SK-N-SH treated with all-trans-retinoic acid at 6 μM for 48 hours (cell line): ENCODE measurements around the gene GPR150.
"Not testable (repeated sequence)": the region's sequence is repeated elsewhere in the genome, so short reads cannot be mapped to it uniquely, and the experiment has no call there.

Experiments used
- ATAC-seq: fragments of 200-7000 bp; cut with Tn5 transposase; 3 replicates; pipeline ENCODE4 v1.9.1; 2020; ENCODE audit warnings: mild to moderate bottlenecking, moderate library complexity
- ARNTL ChIP-seq: fragments of 450-650 bp; formaldehyde crosslinking; IDR thresholded peaks from 2 replicates; pipeline ENCODE4 v1.5.0; 2020; ENCODE audit warnings: low read depth, mild to moderate bottlenecking, moderate library complexity, borderline replicate concordance
- BACH2 ChIP-seq: fragments of 250-450 bp; sonication (Bioruptor Pico); IDR thresholded peaks from 2 replicates; pipeline ENCODE4 v1.9.0; 2021; ENCODE audit warnings: mild to moderate bottlenecking, borderline replicate concordance
- CSDC2 ChIP-seq: fragments of 250-450 bp; sonication (Bioruptor Pico); IDR thresholded peaks from 2 replicates; pipeline ENCODE4 v1.5.0; 2020; ENCODE audit warnings: mild to moderate bottlenecking, moderate library complexity
- GLIS3 ChIP-seq: fragments of 250-450 bp; sonication (Bioruptor Pico); IDR thresholded peaks from 2 replicates; pipeline ENCODE4 v1.5.0; 2020; ENCODE audit warnings: mild to moderate bottlenecking, moderate library complexity
- ISL1 ChIP-seq: fragments of 250-450 bp; sonication (Bioruptor Pico); IDR thresholded peaks from 2 replicates; pipeline ENCODE4 v2.1.2; 2022; ENCODE audit warnings: mild to moderate bottlenecking, moderate library complexity
- OSR1 ChIP-seq: fragments of 250-450 bp; sonication (Bioruptor Pico); IDR thresholded peaks from 2 replicates; pipeline ENCODE4 v1.8.0; 2022; ENCODE audit warnings: moderate library complexity, mild to moderate bottlenecking, inconsistent platforms
- RARB ChIP-seq: fragments of 250-450 bp; sonication (Bioruptor Pico); IDR thresholded peaks from 2 replicates; pipeline ENCODE4 v1.8.0; 2021; ENCODE audit warnings: mild to moderate bottlenecking, moderate library complexity
- SNAI2 ChIP-seq: fragments of 250-450 bp; sonication (Bioruptor Pico); IDR thresholded peaks from 2 replicates; pipeline ENCODE4 v1.5.0; 2020; ENCODE audit warnings: mild to moderate bottlenecking, moderate library complexity
- TCF4 ChIP-seq: fragments of 250-450 bp; sonication (Bioruptor Pico); IDR thresholded peaks from 2 replicates; pipeline ENCODE4 v1.8.0; 2021; ENCODE audit warnings: mild to moderate bottlenecking, moderate library complexity, borderline replicate concordance
- TOX ChIP-seq: fragments of 250-450 bp; sonication (Bioruptor Pico); IDR thresholded peaks from 2 replicates; pipeline ENCODE4 v1.8.0; 2021; ENCODE audit warnings: mild to moderate bottlenecking, moderate library complexity, borderline replicate concordance
- ZC3H10 ChIP-seq: fragments of 250-450 bp; sonication (Bioruptor Pico); IDR thresholded peaks from 2 replicates; pipeline ENCODE4 v1.5.1; 2021; ENCODE audit warnings: mild to moderate bottlenecking, moderate library complexity
- ZFP3 ChIP-seq: fragments of 250-450 bp; sonication (Bioruptor Pico); IDR thresholded peaks from 2 replicates; pipeline ENCODE4 v1.5.0; 2020; ENCODE audit warnings: mild to moderate bottlenecking, moderate library complexity
- ZFP30 ChIP-seq: fragments of 450-650 bp; formaldehyde crosslinking; IDR thresholded peaks from 2 replicates; pipeline ENCODE4 v1.5.0; 2022; ENCODE audit warnings: mild to moderate bottlenecking, moderate library complexity
- ZNF70 ChIP-seq: fragments of 450-650 bp; formaldehyde crosslinking; IDR thresholded peaks from 2 replicates; pipeline ENCODE4 v1.5.0; 2020; ENCODE audit warnings: mild to moderate bottlenecking, moderate library complexity
- ZNF8 ChIP-seq: fragments of 450-650 bp; formaldehyde crosslinking; IDR thresholded peaks from 2 replicates; pipeline ENCODE4 v1.5.0; 2020; ENCODE audit warnings: mild to moderate bottlenecking, moderate library complexity
- TF ChIP-seq, protein P1 (sequence below): fragments of 250-450 bp; sonication (Bioruptor Pico); IDR thresholded peaks from 2 replicates; pipeline ENCODE4 v1.8.0; 2021; ENCODE audit warnings: low read depth, mild to moderate bottlenecking, moderate library complexity, borderline replicate concordance
- TF ChIP-seq, protein P2 (sequence below): fragments of 250-450 bp; sonication (Bioruptor Pico); IDR thresholded peaks from 2 replicates; pipeline ENCODE4 v1.8.0; 2020; ENCODE audit warnings: mild to moderate bottlenecking, moderate library complexity, borderline replicate concordance
- TF ChIP-seq, protein P3 (sequence below): fragments of 250-450 bp; sonication (Bioruptor Pico); IDR thresholded peaks from 2 replicates; pipeline ENCODE4 v1.5.1; 2020; ENCODE audit warnings: low read depth, mild to moderate bottlenecking, moderate library complexity

The GPR150 gene

DNA sequence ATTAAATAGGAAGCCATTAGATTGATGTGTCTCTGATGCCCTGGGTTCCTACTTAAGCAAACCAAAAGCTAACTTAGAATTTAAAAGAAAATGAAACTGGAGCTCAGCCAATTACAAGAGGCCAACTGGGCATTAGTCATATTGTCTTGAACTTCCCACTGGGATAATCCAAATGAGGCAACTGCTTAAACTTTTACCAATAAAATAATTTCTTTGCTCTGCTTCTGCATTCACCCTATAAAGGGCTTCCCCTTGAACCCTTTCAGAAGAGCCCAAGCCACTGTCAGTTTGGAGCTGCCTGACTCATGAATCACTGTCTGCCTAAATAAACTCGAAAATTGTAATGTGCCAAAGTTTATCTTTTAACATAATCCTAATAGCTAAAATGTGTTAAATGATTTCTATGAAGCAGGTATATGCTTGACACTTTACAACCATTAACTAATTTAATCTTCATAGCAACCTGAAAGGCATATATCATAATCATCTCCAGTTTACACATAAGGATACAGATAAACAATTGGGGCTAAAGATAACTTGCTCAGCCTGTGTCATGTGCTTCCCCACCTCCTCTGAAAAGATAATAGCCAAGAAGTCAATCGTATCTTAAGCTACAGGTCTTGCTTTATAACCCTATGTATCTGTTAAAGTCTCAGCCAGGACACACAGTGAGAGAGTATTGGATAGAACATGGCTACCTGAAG is 11.5 kb downstream of the GPR150 start:
- peak; percentile 68 for ATAC-seq
- TF ChIP-seq ZFP3 (CRISPR knock-in tag), result no peak
- no peak for TF ChIP-seq ZNF70 (CRISPR knock-in tag)
- no peak for TF ChIP-seq TOX (CRISPR knock-in tag)
- no peak for TF ChIP-seq ZFP30 (CRISPR knock-in tag)
- TF ChIP-seq, protein P1, sequence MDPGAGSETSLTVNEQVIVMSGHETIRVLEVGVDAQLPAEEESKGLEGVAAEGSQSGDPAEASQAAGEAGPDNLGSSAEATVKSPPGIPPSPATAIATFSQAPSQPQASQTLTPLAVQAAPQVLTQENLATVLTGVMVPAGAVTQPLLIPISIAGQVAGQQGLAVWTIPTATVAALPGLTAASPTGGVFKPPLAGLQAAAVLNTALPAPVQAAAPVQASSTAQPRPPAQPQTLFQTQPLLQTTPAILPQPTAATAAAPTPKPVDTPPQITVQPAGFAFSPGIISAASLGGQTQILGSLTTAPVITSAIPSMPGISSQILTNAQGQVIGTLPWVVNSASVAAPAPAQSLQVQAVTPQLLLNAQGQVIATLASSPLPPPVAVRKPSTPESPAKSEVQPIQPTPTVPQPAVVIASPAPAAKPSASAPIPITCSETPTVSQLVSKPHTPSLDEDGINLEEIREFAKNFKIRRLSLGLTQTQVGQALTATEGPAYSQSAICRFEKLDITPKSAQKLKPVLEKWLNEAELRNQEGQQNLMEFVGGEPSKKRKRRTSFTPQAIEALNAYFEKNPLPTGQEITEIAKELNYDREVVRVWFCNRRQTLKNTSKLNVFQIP, result no peak

DNA sequence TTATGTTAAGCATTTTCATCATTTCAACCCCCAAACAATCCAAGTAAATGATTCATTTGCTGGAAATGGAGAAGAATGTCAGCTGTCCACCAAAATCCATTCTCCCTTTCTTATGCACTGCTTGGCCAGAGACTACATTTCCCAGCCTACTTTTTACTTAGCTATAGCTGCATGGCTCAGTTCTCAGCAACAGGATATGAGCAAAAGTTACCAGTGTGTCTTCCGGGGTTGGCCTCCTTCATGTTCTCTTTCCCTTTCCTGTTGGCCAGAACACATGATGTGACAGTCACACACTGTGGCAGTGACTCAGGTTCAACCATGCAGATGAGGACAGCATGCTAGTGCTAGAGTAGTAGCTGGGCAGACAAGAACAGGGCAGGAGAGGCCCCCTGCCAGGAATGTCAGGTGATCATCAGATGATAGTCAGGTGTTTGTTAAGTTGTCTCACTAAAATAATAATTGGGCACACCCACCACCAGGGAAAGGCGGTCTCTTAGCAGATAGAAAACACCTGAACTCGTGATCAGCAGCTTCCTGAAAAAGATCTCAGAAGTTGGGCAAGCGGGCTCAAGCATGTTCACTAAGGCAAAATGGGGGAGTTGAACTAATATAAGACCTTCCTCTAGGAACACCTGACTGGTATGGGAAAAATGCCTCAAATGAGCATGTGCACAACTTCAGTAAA is 12.2 kb downstream of the GPR150 start:
- peak; percentile 73 for ATAC-seq
- TF ChIP-seq, protein P2, sequence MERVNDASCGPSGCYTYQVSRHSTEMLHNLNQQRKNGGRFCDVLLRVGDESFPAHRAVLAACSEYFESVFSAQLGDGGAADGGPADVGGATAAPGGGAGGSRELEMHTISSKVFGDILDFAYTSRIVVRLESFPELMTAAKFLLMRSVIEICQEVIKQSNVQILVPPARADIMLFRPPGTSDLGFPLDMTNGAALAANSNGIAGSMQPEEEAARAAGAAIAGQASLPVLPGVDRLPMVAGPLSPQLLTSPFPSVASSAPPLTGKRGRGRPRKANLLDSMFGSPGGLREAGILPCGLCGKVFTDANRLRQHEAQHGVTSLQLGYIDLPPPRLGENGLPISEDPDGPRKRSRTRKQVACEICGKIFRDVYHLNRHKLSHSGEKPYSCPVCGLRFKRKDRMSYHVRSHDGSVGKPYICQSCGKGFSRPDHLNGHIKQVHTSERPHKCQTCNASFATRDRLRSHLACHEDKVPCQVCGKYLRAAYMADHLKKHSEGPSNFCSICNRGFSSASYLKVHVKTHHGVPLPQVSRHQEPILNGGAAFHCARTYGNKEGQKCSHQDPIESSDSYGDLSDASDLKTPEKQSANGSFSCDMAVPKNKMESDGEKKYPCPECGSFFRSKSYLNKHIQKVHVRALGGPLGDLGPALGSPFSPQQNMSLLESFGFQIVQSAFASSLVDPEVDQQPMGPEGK (CRISPR knock-in tag), result no peak
- TF ChIP-seq ARNTL (CRISPR knock-in tag) (no peak), BACH2 (CRISPR knock-in tag) (no peak), OSR1 (CRISPR knock-in tag) (no peak), TOX (CRISPR knock-in tag) (no peak), RARB (CRISPR knock-in tag) (no peak), ZFP3 (CRISPR knock-in tag) (no peak)
- TF ChIP-seq, protein P3, sequence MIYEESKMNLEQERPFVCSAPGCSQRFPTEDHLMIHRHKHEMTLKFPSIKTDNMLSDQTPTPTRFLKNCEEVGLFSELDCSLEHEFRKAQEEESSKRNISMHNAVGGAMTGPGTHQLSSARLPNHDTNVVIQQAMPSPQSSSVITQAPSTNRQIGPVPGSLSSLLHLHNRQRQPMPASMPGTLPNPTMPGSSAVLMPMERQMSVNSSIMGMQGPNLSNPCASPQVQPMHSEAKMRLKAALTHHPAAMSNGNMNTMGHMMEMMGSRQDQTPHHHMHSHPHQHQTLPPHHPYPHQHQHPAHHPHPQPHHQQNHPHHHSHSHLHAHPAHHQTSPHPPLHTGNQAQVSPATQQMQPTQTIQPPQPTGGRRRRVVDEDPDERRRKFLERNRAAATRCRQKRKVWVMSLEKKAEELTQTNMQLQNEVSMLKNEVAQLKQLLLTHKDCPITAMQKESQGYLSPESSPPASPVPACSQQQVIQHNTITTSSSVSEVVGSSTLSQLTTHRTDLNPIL (CRISPR knock-in tag), result no peak
- TF ChIP-seq, all 23 proteins: peak for 0

DNA sequence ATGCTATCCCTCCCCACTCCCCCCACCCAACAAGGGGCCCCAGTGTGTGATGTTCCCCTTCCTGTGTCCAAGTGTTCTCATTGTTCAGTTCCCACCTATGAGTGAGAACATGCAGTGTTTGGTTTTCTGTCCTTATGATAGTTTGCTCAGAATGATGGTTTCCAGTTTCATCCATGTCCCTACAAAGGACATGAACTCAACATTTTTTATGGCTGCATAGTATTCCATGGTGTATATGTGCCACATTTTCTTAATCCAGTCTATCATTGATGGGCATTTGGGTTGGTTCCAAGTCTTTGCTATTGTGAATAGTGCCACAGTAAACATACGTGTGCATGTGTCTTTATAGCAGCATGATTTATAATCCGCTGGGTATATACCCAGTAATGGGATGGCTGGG is 13.1 kb downstream of the GPR150 start:
- not testable (repeated sequence) for ATAC-seq

DNA sequence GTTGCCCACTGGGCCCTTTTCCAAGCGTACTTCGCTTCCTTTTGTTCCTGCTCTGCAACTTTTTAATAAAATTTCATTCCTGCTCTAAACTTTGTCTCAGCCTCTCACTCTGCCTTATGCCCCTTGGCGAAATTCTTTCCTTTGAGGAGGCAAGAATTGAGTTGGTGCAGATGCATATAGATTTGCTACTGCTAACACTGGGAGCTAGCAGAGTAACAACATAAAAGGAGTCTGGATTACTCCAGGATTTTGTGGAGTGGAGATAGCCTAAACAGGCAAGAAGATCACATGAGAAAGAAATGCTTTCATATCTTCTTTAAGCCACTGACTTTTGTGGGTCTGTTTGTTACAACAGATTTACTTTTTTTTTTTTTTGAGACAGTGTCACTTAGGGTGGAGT is 13.8 kb downstream of the GPR150 start:
- ATAC-seq, result no peak
- TF ChIP-seq BACH2 (CRISPR knock-in tag) (no peak), CSDC2 (CRISPR knock-in tag) (no peak), ZNF8 (no peak), OSR1 (CRISPR knock-in tag) (no peak), ISL1 (CRISPR knock-in tag) (no peak), ZNF70 (CRISPR knock-in tag) (no peak), SNAI2 (CRISPR knock-in tag) (no peak), GLIS3 (CRISPR knock-in tag) (no peak), RARB (CRISPR knock-in tag) (no peak), TCF4 (CRISPR knock-in tag) (no peak), ZC3H10 (CRISPR knock-in tag) (no peak)
- TF ChIP-seq, protein P2 (CRISPR knock-in tag), result no peak
- TF ChIP-seq, all 23 proteins: peak for 0

DNA sequence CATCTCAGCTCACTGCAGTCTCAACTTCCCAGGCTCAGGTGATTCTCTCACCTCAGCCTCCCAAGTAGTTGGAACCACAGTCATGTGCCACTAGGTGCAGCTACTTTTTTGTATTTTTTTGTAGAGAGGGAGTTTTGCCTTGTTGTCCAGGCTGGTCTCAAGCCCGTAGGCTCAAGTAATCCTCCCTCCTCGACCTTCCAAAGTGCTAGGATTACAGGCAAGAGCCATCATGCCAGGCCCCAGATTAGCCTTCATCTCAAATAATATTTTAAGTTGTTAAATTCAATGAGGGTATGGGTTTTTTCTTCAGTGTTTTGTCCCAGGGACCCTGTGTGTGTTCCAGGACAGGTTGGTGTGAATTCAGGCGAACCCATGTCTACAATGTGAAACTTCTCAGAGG is 14.2 kb downstream of the GPR150 start:
- TF ChIP-seq GLIS3 (CRISPR knock-in tag) (no peak), ARNTL (CRISPR knock-in tag) (no peak)
- no peak for ATAC-seq
